Keratinocyte (primary cell): ENCODE measurements around the gene ATRNL1. TPM values are rescaled to one million over a fixed set of nuclear protein-coding genes. Genes with fewer than 3 reads are reported as not detected.

Experiments
- DNase-seq: peaks from one replicate; pipeline ENCODE4 v3.0.0-alpha.2; 2011; ENCODE audit warnings: low read depth, missing footprints, low spot score
- FAIRE-seq: peaks from 2 replicates; lab custom pipeline; 2011; peaks lifted over from hg19 to GRCh38; lab: Jason Lieb, UNC
- H2AFZ ChIP-seq: 2 replicates; pipeline ENCODE4 v1.6.0; 2012; ENCODE audit warnings: low read length, control low read depth, inconsistent platforms; ENCODE audit not compliant: control insufficient read depth
- H3K27ac ChIP-seq: 2 replicates; pipeline ENCODE4 v1.5.1; 2011; ENCODE audit warnings: low read length; ENCODE audit not compliant: control insufficient read depth, insufficient read depth
- H3K27me3 ChIP-seq: 3 replicates; pipeline ENCODE4 v1.6.0; 2011; ENCODE audit warnings: low read length; ENCODE audit not compliant: control insufficient read depth, insufficient read depth; ENCODE audit errors: extremely low read depth
- H3K36me3 ChIP-seq, 2 experiments: 2 replicates in 1 of 2; 3 replicates in 1 of 2; pipeline ENCODE4 v1.5.1; 2011; ENCODE audit warnings: low read length in 2 of 2, mild to moderate bottlenecking in 1 of 2; ENCODE audit not compliant: control insufficient read depth in 2 of 2, insufficient read depth in 2 of 2; ENCODE audit errors: extremely low read depth in 1 of 2
- H3K4me1 ChIP-seq: 3 replicates; pipeline ENCODE4 v1.5.1; 2011; ENCODE audit warnings: low read length; ENCODE audit not compliant: control insufficient read depth, insufficient read depth; ENCODE audit errors: extremely low read depth
- H3K4me2 ChIP-seq: 3 replicates; pipeline ENCODE4 v1.6.0; 2011; ENCODE audit warnings: low read depth, low read length; ENCODE audit not compliant: control insufficient read depth, insufficient read depth; ENCODE audit errors: extremely low read depth
- H3K4me3 ChIP-seq, 3 experiments: fragments of 200-600 bp in 1 of 3; sonication (generic) in 1 of 3; 2 replicates in 2 of 3; 3 replicates in 1 of 3; pipeline ENCODE4 v1.5.1; 2011 to 2016; ENCODE audit warnings: low read length in 3 of 3, mild to moderate bottlenecking in 3 of 3, control low read depth in 2 of 3, inconsistent platforms in 1 of 3, low read depth in 1 of 3, mixed read lengths in 1 of 3, mixed run types in 1 of 3, moderate library complexity in 1 of 3; ENCODE audit not compliant: control insufficient read depth in 2 of 3, insufficient read depth in 2 of 3; ENCODE audit errors: extremely low read depth in 1 of 3
- H3K79me2 ChIP-seq: 2 replicates; pipeline ENCODE4 v1.6.0; 2012; ENCODE audit warnings: low read length; ENCODE audit not compliant: control insufficient read depth, insufficient read depth
- H3K9ac ChIP-seq: 3 replicates; pipeline ENCODE4 v1.6.0; 2011; ENCODE audit warnings: low read length; ENCODE audit not compliant: control insufficient read depth, insufficient read depth; ENCODE audit errors: extremely low read depth
- H3K9me1 ChIP-seq: 3 replicates; pipeline ENCODE4 v1.6.0; 2011; ENCODE audit warnings: low read length; ENCODE audit not compliant: control insufficient read depth, insufficient read depth; ENCODE audit errors: extremely low read depth
- H3K9me3 ChIP-seq: 2 replicates; pipeline ENCODE4 v1.5.1; 2012; ENCODE audit warnings: low read depth, low read length; ENCODE audit not compliant: control insufficient read depth
- H4K20me1 ChIP-seq: 3 replicates; pipeline ENCODE4 v1.6.0; 2011; ENCODE audit warnings: low read length; ENCODE audit not compliant: control insufficient read depth, insufficient read depth; ENCODE audit errors: extremely low read depth
- CTCF ChIP-seq, 3 experiments: IDR thresholded peaks in 1 of 3; conservative IDR thresholded peaks in 1 of 3; optimal IDR thresholded peaks in 1 of 3; 2 replicates in 2 of 3; 3 replicates in 1 of 3; pipeline versions ENCODE3 to v1.5.1; 2011; ENCODE audit warnings: low read length in 3 of 3, mild to moderate bottlenecking in 3 of 3, moderate library complexity in 2 of 3, control low read depth in 1 of 3, inconsistent platforms in 1 of 3; ENCODE audit not compliant: insufficient read depth in 2 of 3; ENCODE audit errors: extremely low read depth in 1 of 3
- EZH2 ChIP-seq: IDR thresholded peaks from one replicate; pipeline ENCODE4 v1.6.1; 2012; ENCODE audit warnings: inconsistent platforms, mild to moderate bottlenecking, low read length, moderate library complexity
- dilution Hi-C: fragments of 300-500 bp; cut with MboI; formaldehyde crosslinking; loops from one replicate; pipeline ENCODE4 v1.7.0; 2020; ENCODE audit warnings: low sequenced_read_pairs; ENCODE audit not compliant: extremely low pct_ligation_motif_present
- polyA plus RNA-seq, 5 experiments: library from polyadenylated mRNA; depleted of rRNA in 3 of 5; stranded (reverse) in 3 of 5; stranded (forward) in 1 of 5; unstranded in 1 of 5; fragments of >200 nt; gene quantifications; 1 replicate in 1 of 5; 2 replicates in 3 of 5; 3 replicates in 1 of 5; pipeline versions ENCODE4 v1.2.1 to v1.2.3, GENCODE V29; 2011 to 2012; ENCODE audit warnings: missing spikeins in 2 of 5, low read depth in 1 of 5, low replicate concordance in 1 of 5

The ATRNL1 gene
- polyA plus RNA-seq, 1 donor (not counting 4 experiments of a cell fraction or from before 2014, with no cell fraction given), result 0.07 TPM

- dilution Hi-C loops, result no loop called here
- no peak for TF ChIP-seq CTCF (optimal IDR thresholded peaks at IDR 0.05 in 1 of 3, IDR thresholded peaks at IDR 0.05 in 1 of 3, conservative IDR thresholded peaks at IDR 0.05 in 1 of 3; ENCODE audit: extremely low read depth in 1 of 3, insufficient read depth in 2 of 3, low read length in 3 of 3)
- TF ChIP-seq EZH2, result no peak
- H3K9me1 ChIP-seq, result no peaks in the 10 kb centered on the region
- H3K9ac ChIP-seq, result no peak overlapping the region
- no peak overlapping the region for H2AFZ ChIP-seq
- H3K79me2 ChIP-seq, result no peaks in the 10 kb centered on the region
- no peaks in the 10 kb centered on the region for H3K27me3 ChIP-seq
- H3K4me2 ChIP-seq, result peak overlapping the region; percentile 25
- H3K36me3 ChIP-seq, result no peaks in the 10 kb centered on the region
- no peaks in the 10 kb centered on the region for H4K20me1 ChIP-seq
- H3K4me1 ChIP-seq, result peaks cover 19% of the 10 kb centered on the region
- DNase-seq (peak; percentile 33), FAIRE-seq (no peak)
- H3K4me3 ChIP-seq, result no peak overlapping the region
- no peak overlapping the region for H3K27ac ChIP-seq
- no peaks in the 10 kb centered on the region for H3K9me3 ChIP-seq
These were observed 853.9 kb downstream of the ATRNL1 start for GRCh38 chr10:115947104-115947503.

GRCh38 chr10:115948465-115948864 lies 855.3 kb downstream of the ATRNL1 start:
- no peaks in the 10 kb centered on the region for H3K36me3 ChIP-seq
- H3K4me1 ChIP-seq, result peaks cover 19% of the 10 kb centered on the region
- no peak overlapping the region for H3K4me3 ChIP-seq
- DNase-seq, result no peak
- dilution Hi-C loops, result no loop called here
- H3K9me1 ChIP-seq, result no peaks in the 10 kb centered on the region
- no peak for FAIRE-seq
- no peaks in the 10 kb centered on the region for H4K20me1 ChIP-seq
- H3K27ac ChIP-seq, result no peak overlapping the region
- H3K27me3 ChIP-seq, result no peaks in the 10 kb centered on the region
- H3K4me2 ChIP-seq, result no peak overlapping the region
- no peak overlapping the region for H3K9ac ChIP-seq
- no peaks in the 10 kb centered on the region for H3K9me3 ChIP-seq
- no peaks in the 10 kb centered on the region for H3K79me2 ChIP-seq
- no peak overlapping the region for H2AFZ ChIP-seq
- TF ChIP-seq EZH2 (no peak), CTCF (optimal IDR thresholded peaks at IDR 0.05 in 1 of 3, IDR thresholded peaks at IDR 0.05 in 1 of 3, conservative IDR thresholded peaks at IDR 0.05 in 1 of 3; ENCODE audit: extremely low read depth in 1 of 3, insufficient read depth in 2 of 3, low read length in 3 of 3) (peak; percentile 2 to 26 (median 25))
